Natural killer cell (primary cell): ENCODE measurements around the gene SNPH. TPM values are rescaled to one million over a fixed set of nuclear protein-coding genes. Genes with fewer than 3 reads are reported as not detected.

ENCODE experiments used
- ATAC-seq, 3 donors: fragments of 150-1000 bp in 2 of 3; fragments of 200-7000 bp in 1 of 3; cut with Tn5 transposase; 1 replicate in 1 of 3; 2 replicates in 2 of 3; pipeline ENCODE4 v1.10.0; 2021; ENCODE audit warnings: mild to moderate bottlenecking in 2 of 3, moderate library complexity in 2 of 3
- DNase-seq, 2 donors: peaks; one replicate each; pipeline versions ENCODE4 v3.0.0 to v3.0.0-alpha.2; 2013 to 2021; ENCODE audit warnings: mixed read lengths in 1 of 2
- H3K27ac ChIP-seq: one replicate; pipeline ENCODE4 v1.5.1; 2013; ENCODE audit warnings: mild to moderate bottlenecking, low read length
- H3K27me3 ChIP-seq: one replicate; pipeline ENCODE4 v1.6.1; 2013; ENCODE audit warnings: low read length; ENCODE audit not compliant: control insufficient read depth, insufficient read depth
- H3K36me3 ChIP-seq: one replicate; pipeline ENCODE4 v1.6.1; 2013; ENCODE audit warnings: low read length; ENCODE audit not compliant: control insufficient read depth, insufficient read depth
- H3K4me1 ChIP-seq: one replicate; pipeline ENCODE4 v1.6.1; 2013; ENCODE audit warnings: low read length; ENCODE audit not compliant: control insufficient read depth, insufficient read depth
- H3K4me3 ChIP-seq: one replicate; pipeline ENCODE4 v1.5.1; 2013; ENCODE audit warnings: low read length
- H3K9me3 ChIP-seq: one replicate; pipeline ENCODE4 v1.6.1; 2013; ENCODE audit warnings: low read length; ENCODE audit not compliant: control insufficient read depth, insufficient read depth
- H3K27ac Mint-ChIP-seq, 2 donors: one replicate each; pipeline ENCODE4 v1.8.0; 2022; ENCODE audit warnings: mild to moderate bottlenecking in 2 of 2, mixed read lengths in 2 of 2, moderate library complexity in 1 of 2
- H3K27me3 Mint-ChIP-seq, 2 donors: one replicate each; pipeline ENCODE4 v1.8.0; 2022; ENCODE audit warnings: low read depth in 2 of 2, mixed read lengths in 2 of 2
- H3K36me3 Mint-ChIP-seq: one replicate; pipeline ENCODE4 v1.8.0; 2022; ENCODE audit warnings: mixed read lengths
- H3K4me1 Mint-ChIP-seq, 2 donors: one replicate each; pipeline ENCODE4 v1.8.0; 2022; ENCODE audit warnings: mixed read lengths in 2 of 2
- H3K4me3 Mint-ChIP-seq: one replicate; pipeline ENCODE4 v1.8.0; 2022; ENCODE audit warnings: mild to moderate bottlenecking, moderate library complexity, mixed read lengths
- H3K9me3 Mint-ChIP-seq, 2 donors: one replicate each; pipeline ENCODE4 v1.8.0; 2022; ENCODE audit warnings: mixed read lengths in 2 of 2
- WGBS: methylation state at CpG from one replicate; pipeline ENCODE4 v1.1.7; 2013; ENCODE audit warnings: missing lambda C conversion rate; ENCODE audit not compliant: insufficient coverage; 5-methylcytosine and 5-hydroxymethylcytosine counted together
- intact Hi-C: fragments of 100-400 bp; cut with micrococcal nuclease; formaldehyde crosslinking; loops from one replicate; pipeline ENCODE4 v1.14.2; 2022
- total RNA-seq, 4 donors: library from RNA; stranded (reverse); fragments of 120-200 nt in 1 of 4; gene quantifications; one replicate each; pipeline versions ENCODE4 v1.2.3 to v1.2.4, GENCODE V29; 2013 to 2022
- TF ChIP-seq, protein P1 (sequence below): fragments of 200-600 bp; IDR thresholded peaks from one replicate; pipeline ENCODE4 v1.8.0; 2022; ENCODE audit warnings: antibody characterized with exemption

The SNPH gene
- total RNA-seq, 3 donors from 2014 or later (not counting 1 experiment from before 2014, with no cell fraction given): 3.1 to 5.9 (median 5.8) TPM

DNA sequence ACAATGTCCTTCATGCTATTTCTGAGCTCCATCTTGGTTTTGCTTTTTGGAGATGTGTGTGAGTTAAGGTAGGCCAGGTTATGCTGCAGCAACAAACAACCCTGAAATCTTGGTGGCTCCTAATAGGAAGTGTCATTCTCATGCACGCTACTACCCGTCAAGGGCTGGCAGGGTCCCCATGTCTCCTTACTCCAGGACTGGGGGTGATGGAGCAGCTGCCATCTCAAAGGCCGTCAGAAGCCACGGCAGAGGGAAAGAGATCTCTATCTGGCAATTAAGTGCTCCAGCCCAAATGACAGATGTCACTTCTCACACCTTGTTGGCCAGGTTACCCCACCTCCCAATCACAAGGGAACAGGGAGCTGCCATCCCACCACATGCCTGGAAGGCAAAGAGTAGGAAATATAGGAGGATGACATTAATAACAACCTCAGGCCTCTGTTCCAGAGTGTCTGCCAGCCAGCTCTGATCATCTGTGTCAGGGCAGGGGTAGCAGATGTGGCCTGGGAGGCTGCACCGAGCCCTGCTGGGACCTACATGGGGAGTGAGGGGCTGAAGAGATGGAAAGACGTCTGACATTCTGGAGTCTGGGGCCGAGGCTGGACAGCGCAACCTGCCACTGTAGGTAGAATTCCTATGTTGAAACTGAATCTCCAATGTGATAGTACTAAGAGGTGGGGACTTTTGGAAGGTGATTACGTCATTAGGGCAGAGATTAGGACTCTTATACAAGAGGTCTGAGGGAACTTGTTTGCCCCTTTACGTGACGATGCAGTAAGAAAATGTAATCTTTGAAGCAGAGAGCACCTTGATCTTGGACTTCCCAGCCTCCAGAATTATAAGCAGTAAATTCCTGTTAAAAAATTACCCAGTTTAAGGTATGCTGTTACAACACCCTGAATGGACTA is 67.6 kb downstream of the SNPH start:
- Mint-ChIP-seq H3K27ac (no peak overlapping the region), H3K27me3 (no peaks in the 10 kb centered on the region), H3K4me1 (peaks cover 17 to 32% of the 10 kb centered on the region in 2 donors), H3K36me3 (no peaks in the 10 kb centered on the region), H3K9me3 (no peaks in the 10 kb centered on the region), H3K4me3 (no peak overlapping the region)
- intact Hi-C loops: no loop called here
- DNase-seq (no peak), ATAC-seq (no peak)
- no peak overlapping the region for H3K4me3 ChIP-seq
- H3K9me3 ChIP-seq: no peaks in the 10 kb centered on the region
- WGBS: 95% methylated on average over 11 of the region's 11 CpGs
- H3K27me3 ChIP-seq: no peaks in the 10 kb centered on the region
- TF ChIP-seq, protein P1, sequence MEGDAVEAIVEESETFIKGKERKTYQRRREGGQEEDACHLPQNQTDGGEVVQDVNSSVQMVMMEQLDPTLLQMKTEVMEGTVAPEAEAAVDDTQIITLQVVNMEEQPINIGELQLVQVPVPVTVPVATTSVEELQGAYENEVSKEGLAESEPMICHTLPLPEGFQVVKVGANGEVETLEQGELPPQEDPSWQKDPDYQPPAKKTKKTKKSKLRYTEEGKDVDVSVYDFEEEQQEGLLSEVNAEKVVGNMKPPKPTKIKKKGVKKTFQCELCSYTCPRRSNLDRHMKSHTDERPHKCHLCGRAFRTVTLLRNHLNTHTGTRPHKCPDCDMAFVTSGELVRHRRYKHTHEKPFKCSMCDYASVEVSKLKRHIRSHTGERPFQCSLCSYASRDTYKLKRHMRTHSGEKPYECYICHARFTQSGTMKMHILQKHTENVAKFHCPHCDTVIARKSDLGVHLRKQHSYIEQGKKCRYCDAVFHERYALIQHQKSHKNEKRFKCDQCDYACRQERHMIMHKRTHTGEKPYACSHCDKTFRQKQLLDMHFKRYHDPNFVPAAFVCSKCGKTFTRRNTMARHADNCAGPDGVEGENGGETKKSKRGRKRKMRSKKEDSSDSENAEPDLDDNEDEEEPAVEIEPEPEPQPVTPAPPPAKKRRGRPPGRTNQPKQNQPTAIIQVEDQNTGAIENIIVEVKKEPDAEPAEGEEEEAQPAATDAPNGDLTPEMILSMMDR: no peak
- peaks cover 6% of the 10 kb centered on the region for H3K4me1 ChIP-seq
- H3K36me3 ChIP-seq: peaks cover 4% of the 10 kb centered on the region
- no peak overlapping the region for H3K27ac ChIP-seq

GRCh38 chr20:1334370-1334731 is 68.3 kb downstream of the SNPH start:
- Mint-ChIP-seq H3K9me3 (no peaks in the 10 kb centered on the region), H3K4me3 (no peak overlapping the region), H3K4me1 (peaks cover 17 to 30% of the 10 kb centered on the region in 2 donors), H3K27me3 (no peaks in the 10 kb centered on the region), H3K36me3 (no peaks in the 10 kb centered on the region), H3K27ac (no peak overlapping the region)
- Histone ChIP-seq H3K27me3 (no peaks in the 10 kb centered on the region), H3K36me3 (peaks cover 4% of the 10 kb centered on the region), H3K4me3 (no peak overlapping the region), H3K27ac (no peak overlapping the region), H3K9me3 (no peaks in the 10 kb centered on the region), H3K4me1 (peaks cover 6% of the 10 kb centered on the region)
- TF ChIP-seq, protein P1: no peak
- intact Hi-C loops: no loop called here
- ATAC-seq: no peak
- 97% methylated on average over 3 of the region's 4 CpGs for WGBS
- DNase-seq: no peak

GRCh38 chr20:1334761-1335160 is 68.7 kb downstream of the SNPH start:
- H3K4me3 ChIP-seq: no peak overlapping the region
- no peak overlapping the region for H3K27ac ChIP-seq
- Mint-ChIP-seq H3K36me3 (no peaks in the 10 kb centered on the region), H3K4me3 (no peak overlapping the region), H3K27ac (no peak overlapping the region), H3K27me3 (no peaks in the 10 kb centered on the region), H3K4me1 (peaks cover 17 to 26% of the 10 kb centered on the region in 2 donors), H3K9me3 (no peaks in the 10 kb centered on the region)
- 82% methylated on average over 3 of the region's 3 CpGs for WGBS
- DNase-seq (no peak), ATAC-seq (no peak)
- intact Hi-C loops: no loop called here
- TF ChIP-seq, protein P1: no peak
- no peaks in the 10 kb centered on the region for H3K27me3 ChIP-seq
- no peaks in the 10 kb centered on the region for H3K9me3 ChIP-seq
- H3K4me1 ChIP-seq: peaks cover 6% of the 10 kb centered on the region
- peaks cover 4% of the 10 kb centered on the region for H3K36me3 ChIP-seq
